ENCODE results near the gene CUL4A. TPM values are rescaled to one million over a fixed set of nuclear protein-coding genes. Genes with fewer than 3 reads are reported as not detected.

Gene CUL4A
- total and polyA plus RNA-seq, 2 donors (not counting 3 experiments of a cell fraction or from before 2014, with no cell fraction given) = 37.9 to 80.0 TPM

DNA sequence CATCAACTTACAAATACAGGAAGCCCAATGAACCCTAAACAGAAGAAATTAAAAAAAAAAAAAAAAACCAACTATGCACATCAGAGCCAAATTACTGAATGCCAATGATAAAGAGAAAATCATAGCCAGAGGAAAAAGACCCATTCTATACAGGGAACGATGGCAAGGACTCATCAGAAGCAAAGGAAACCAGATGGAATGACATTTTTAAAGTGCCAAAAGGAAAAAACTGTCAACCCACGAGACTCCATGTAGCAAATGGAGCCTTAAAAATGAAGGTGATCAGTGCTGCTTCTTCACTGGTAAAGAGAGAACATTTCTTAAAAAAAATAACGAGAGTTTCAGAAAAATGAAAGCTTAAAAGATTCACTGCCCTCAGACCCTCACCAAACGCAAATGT is 19.2 kb upstream of the CUL4A start:
- Histone ChIP-seq H3K27me3 (ENCODE audit: control insufficient read depth in 2 of 2, insufficient read depth in 2 of 2, low read length in 2 of 2) (no peaks in the 10 kb centered on the region), H3K4me2 (ENCODE audit: insufficient read depth, low read length) (no peak overlapping the region), H3K79me2 (ENCODE audit: control insufficient read depth, insufficient read depth, low read length) (peaks cover 14% of the 10 kb centered on the region), H3K27ac (ENCODE audit: insufficient read depth, low read depth, low read length) (peak overlapping the region; percentile 29), H3K4me1 (ENCODE audit: control insufficient read depth, extremely low read depth, insufficient read depth, low read length) (peaks cover 31% of the 10 kb centered on the region), H4K20me1 (replicated peaks; ENCODE audit: control insufficient read depth, extremely low read depth, insufficient read depth, low read length) (no peaks in the 10 kb centered on the region), H3K9me3 (replicated peaks; ENCODE audit: control insufficient read depth, insufficient read depth, low read length) (no peaks in the 10 kb centered on the region), H3K9ac (replicated peaks; ENCODE audit: extremely low read depth, insufficient read depth, low read length) (no peak overlapping the region), H3K4me3 (replicated peaks in 1 of 3; ENCODE audit: insufficient read depth in 1 of 3, low read depth in 1 of 3, low read length in 3 of 3) (no peak overlapping the region), H2AFZ (ENCODE audit: low read depth, low read length) (no peak overlapping the region), H3K9me1 (replicated peaks; ENCODE audit: control insufficient read depth, extremely low read depth, insufficient read depth, low read length) (no peaks in the 10 kb centered on the region), H3K36me3 (ENCODE audit: control insufficient read depth in 2 of 2, extremely low read depth in 1 of 2, insufficient read depth in 2 of 2, low read length in 2 of 2) (peaks cover 16% of the 10 kb centered on the region in 2 experiments)
- DNase-seq (ENCODE audit: low read depth, low spot score) (no peak), FAIRE-seq (no peak)
- no TSS peak for BruUV-seq (replicated peaks)
- intact Hi-C loops (cut with micrococcal nuclease) (no loop called here), dilution Hi-C loops (cut with MboI; ENCODE audit: extremely low pct_ligation_motif_present, low sequenced_read_pairs) (no loop called here)
- CTCF ChIA-PET = no interaction called here
- TF ChIP-seq EZH2 (IDR thresholded peaks at IDR 0.05; ENCODE audit: borderline replicate concordance, low read depth, low read length, severe bottlenecking) = no peak
- POLR2A ChIA-PET = no interaction called here

DNA sequence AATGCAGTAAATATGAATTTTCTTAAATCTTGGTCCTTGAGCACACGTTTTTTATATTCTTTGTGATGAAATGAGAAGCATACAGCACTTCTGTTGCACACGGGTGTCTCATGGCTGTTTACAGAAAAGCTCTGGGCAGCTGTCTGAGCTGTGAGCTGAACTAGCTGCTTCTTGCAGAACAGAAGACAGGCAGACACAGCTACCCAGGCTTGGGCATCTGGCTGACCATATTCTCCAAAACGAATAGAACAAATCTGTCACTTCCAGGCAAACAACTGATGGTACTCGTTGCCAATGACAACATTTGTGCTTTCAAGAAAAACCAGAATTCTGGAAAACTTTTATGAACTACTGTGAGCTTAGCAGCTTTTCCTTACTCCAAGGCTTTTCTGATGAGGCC is 17.1 kb upstream of the CUL4A start:
- Histone ChIP-seq H3K27ac (ENCODE audit: insufficient read depth, low read depth, low read length) (no peak overlapping the region), H3K36me3 (ENCODE audit: control insufficient read depth in 2 of 2, extremely low read depth in 1 of 2, insufficient read depth in 2 of 2, low read length in 2 of 2) (peaks cover 24 to 26% of the 10 kb centered on the region in 2 experiments), H3K27me3 (ENCODE audit: control insufficient read depth in 2 of 2, insufficient read depth in 2 of 2, low read length in 2 of 2) (no peaks in the 10 kb centered on the region), H3K9me1 (replicated peaks; ENCODE audit: control insufficient read depth, extremely low read depth, insufficient read depth, low read length) (no peaks in the 10 kb centered on the region), H3K79me2 (ENCODE audit: control insufficient read depth, insufficient read depth, low read length) (no peaks in the 10 kb centered on the region), H3K4me2 (ENCODE audit: insufficient read depth, low read length) (no peak overlapping the region), H3K4me1 (ENCODE audit: control insufficient read depth, extremely low read depth, insufficient read depth, low read length) (peaks cover 15% of the 10 kb centered on the region), H2AFZ (ENCODE audit: low read depth, low read length) (no peak overlapping the region), H3K9ac (replicated peaks; ENCODE audit: extremely low read depth, insufficient read depth, low read length) (no peak overlapping the region), H3K9me3 (replicated peaks; ENCODE audit: control insufficient read depth, insufficient read depth, low read length) (no peaks in the 10 kb centered on the region), H3K4me3 (replicated peaks in 1 of 3; ENCODE audit: insufficient read depth in 1 of 3, low read depth in 1 of 3, low read length in 3 of 3) (no peak overlapping the region), H4K20me1 (replicated peaks; ENCODE audit: control insufficient read depth, extremely low read depth, insufficient read depth, low read length) (no peaks in the 10 kb centered on the region)
- BruUV-seq (replicated peaks) = no TSS peak
- TF ChIP-seq EZH2 (IDR thresholded peaks at IDR 0.05; ENCODE audit: borderline replicate concordance, low read depth, low read length, severe bottlenecking) (no peak), GATA2 (IDR thresholded peaks at IDR 0.05; ENCODE audit: insufficient read depth, insufficient read length, low read depth, low read length) (no peak), FOS (IDR thresholded peaks at IDR 0.05; ENCODE audit: borderline replicate concordance, insufficient read depth, low read length) (no peak)
- TF ChIP-seq, protein P1, sequence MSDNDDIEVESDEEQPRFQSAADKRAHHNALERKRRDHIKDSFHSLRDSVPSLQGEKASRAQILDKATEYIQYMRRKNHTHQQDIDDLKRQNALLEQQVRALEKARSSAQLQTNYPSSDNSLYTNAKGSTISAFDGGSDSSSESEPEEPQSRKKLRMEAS (IDR thresholded peaks at IDR 0.05; ENCODE audit: insufficient read depth, insufficient read length) = no peak
- ChIA-PET POLR2A (interaction anchor here (1.2 kb wide), 1 partner anchor 17 kb away, joined by 3 read pairs; the partner anchor contains the start of gene CUL4A), CTCF (no interaction called here)
- intact Hi-C loops (cut with micrococcal nuclease) (no loop called here), dilution Hi-C loops (cut with MboI; ENCODE audit: extremely low pct_ligation_motif_present, low sequenced_read_pairs) (no loop called here)
- no peak for FAIRE-seq
- DNase-seq (ENCODE audit: low read depth, low spot score) = no peak

Measured in endothelial cell of umbilical vein (primary cell).